GM13977 (cell line): ENCODE results near the gene TSPAN32.

Experiments used
- DNase-seq: peaks from one replicate; pipeline ENCODE4 v3.0.0; 2012; ENCODE audit warnings: low spot score
- CTCF ChIP-seq: IDR thresholded peaks from 2 replicates; pipeline ENCODE4 v1.5.1; 2012; ENCODE audit warnings: mild to moderate bottlenecking, control low read depth; ENCODE audit not compliant: insufficient read depth; ENCODE audit errors: extremely low read depth, missing control alignments
- in situ Hi-C: fragments of 300-500 bp; cut with MboI; formaldehyde crosslinking; loops from one replicate; pipeline ENCODE4 v1.12.0; 2022; ENCODE audit warnings: low sequenced_read_pairs, low pct_unique_long_range_greater_than_20kb, mixed read lengths, inconsistent platforms; ENCODE audit not compliant: unreplicated experiment

The TSPAN32 gene

GRCh38 chr11:2305140-2305778 is 3.4 kb downstream of the TSPAN32 start:
- peak; percentile 84 for DNase-seq
- in situ Hi-C loops = no loop called here
- TF ChIP-seq CTCF = peak; percentile 92

GRCh38 chr11:2305788-2306451 is 4.1 kb downstream of the TSPAN32 start:
- DNase-seq = no peak
- no peak for TF ChIP-seq CTCF
- in situ Hi-C loops = no loop called here

GRCh38 chr11:2306452-2306823 is 4.6 kb downstream of the TSPAN32 start:
- in situ Hi-C loops = no loop called here
- no peak for TF ChIP-seq CTCF
- no peak for DNase-seq

GRCh38 chr11:2306877-2307500 is 5.2 kb downstream of the TSPAN32 start:
- in situ Hi-C loops = no loop called here
- DNase-seq = no peak

GRCh38 chr11:2307501-2308331 is 5.9 kb downstream of the TSPAN32 start:
- TF ChIP-seq CTCF = no peak
- in situ Hi-C loops = no loop called here
- no peak for DNase-seq

More at GRCh38 chr11:2306877-2307500, 5.2 kb downstream of the TSPAN32 start:
- no peak for TF ChIP-seq CTCF

GRCh38 chr11:2308713-2309112 is 6.9 kb downstream of the TSPAN32 start:
- DNase-seq = no peak
- in situ Hi-C loops = no loop called here
- no peak for TF ChIP-seq CTCF
